HL-60 (cell line): ENCODE results near the gene SNCA.

Experiments used
- POLR2AphosphoS5 ChIP-seq: IDR thresholded peaks from 2 replicates; pipeline ENCODE4 v1.6.1; 2012; ENCODE audit warnings: low read depth
- SPI1 ChIP-seq: IDR thresholded peaks from 2 replicates; pipeline ENCODE4 v1.6.1; 2012; ENCODE audit warnings: low read depth, mild to moderate bottlenecking, borderline replicate concordance
- TF ChIP-seq, protein P1 (sequence below): IDR thresholded peaks from one replicate; pipeline ENCODE4 v1.5.1; 2011; ENCODE audit warnings: low read length, control low read depth, inconsistent platforms; ENCODE audit not compliant: insufficient read depth
- TF ChIP-seq, protein P2 (sequence below): IDR thresholded peaks from 2 replicates; pipeline ENCODE4 v1.6.1; 2012; ENCODE audit warnings: low read depth; ENCODE audit not compliant: insufficient replicate concordance

DNA sequence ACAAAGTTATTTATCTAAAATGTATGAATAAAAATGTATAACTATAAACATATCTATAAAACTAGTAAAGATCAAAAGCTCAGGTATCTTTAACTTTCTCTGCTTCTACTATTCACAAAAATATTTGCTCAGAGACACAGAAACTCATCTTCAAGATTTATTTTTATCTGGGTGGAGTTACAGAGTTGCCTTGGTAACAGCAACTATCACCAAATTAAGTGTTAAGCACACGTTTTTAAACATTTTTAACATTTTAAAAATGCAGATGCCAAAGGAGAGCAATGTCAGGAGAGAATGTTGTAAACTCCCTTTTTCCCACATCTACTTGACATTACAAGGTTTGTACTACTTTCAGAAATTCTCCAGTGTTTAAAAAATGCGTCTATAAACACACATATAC is 71.4 kb downstream of the SNCA start:
- TF ChIP-seq, protein P1, sequence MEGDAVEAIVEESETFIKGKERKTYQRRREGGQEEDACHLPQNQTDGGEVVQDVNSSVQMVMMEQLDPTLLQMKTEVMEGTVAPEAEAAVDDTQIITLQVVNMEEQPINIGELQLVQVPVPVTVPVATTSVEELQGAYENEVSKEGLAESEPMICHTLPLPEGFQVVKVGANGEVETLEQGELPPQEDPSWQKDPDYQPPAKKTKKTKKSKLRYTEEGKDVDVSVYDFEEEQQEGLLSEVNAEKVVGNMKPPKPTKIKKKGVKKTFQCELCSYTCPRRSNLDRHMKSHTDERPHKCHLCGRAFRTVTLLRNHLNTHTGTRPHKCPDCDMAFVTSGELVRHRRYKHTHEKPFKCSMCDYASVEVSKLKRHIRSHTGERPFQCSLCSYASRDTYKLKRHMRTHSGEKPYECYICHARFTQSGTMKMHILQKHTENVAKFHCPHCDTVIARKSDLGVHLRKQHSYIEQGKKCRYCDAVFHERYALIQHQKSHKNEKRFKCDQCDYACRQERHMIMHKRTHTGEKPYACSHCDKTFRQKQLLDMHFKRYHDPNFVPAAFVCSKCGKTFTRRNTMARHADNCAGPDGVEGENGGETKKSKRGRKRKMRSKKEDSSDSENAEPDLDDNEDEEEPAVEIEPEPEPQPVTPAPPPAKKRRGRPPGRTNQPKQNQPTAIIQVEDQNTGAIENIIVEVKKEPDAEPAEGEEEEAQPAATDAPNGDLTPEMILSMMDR = no peak
- TF ChIP-seq POLR2AphosphoS5 (no peak), SPI1 (no peak)
- TF ChIP-seq, protein P2, sequence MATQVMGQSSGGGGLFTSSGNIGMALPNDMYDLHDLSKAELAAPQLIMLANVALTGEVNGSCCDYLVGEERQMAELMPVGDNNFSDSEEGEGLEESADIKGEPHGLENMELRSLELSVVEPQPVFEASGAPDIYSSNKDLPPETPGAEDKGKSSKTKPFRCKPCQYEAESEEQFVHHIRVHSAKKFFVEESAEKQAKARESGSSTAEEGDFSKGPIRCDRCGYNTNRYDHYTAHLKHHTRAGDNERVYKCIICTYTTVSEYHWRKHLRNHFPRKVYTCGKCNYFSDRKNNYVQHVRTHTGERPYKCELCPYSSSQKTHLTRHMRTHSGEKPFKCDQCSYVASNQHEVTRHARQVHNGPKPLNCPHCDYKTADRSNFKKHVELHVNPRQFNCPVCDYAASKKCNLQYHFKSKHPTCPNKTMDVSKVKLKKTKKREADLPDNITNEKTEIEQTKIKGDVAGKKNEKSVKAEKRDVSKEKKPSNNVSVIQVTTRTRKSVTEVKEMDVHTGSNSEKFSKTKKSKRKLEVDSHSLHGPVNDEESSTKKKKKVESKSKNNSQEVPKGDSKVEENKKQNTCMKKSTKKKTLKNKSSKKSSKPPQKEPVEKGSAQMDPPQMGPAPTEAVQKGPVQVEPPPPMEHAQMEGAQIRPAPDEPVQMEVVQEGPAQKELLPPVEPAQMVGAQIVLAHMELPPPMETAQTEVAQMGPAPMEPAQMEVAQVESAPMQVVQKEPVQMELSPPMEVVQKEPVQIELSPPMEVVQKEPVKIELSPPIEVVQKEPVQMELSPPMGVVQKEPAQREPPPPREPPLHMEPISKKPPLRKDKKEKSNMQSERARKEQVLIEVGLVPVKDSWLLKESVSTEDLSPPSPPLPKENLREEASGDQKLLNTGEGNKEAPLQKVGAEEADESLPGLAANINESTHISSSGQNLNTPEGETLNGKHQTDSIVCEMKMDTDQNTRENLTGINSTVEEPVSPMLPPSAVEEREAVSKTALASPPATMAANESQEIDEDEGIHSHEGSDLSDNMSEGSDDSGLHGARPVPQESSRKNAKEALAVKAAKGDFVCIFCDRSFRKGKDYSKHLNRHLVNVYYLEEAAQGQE = no peak
